Measurements from ENCODE around the gene AIFM2. TPM values are rescaled to one million over a fixed set of nuclear protein-coding genes. Genes with fewer than 3 reads are reported as not detected.
"Not testable (repeated sequence)": the region's sequence is repeated elsewhere in the genome, so short reads cannot be mapped to it uniquely, and the experiment has no call there.

Gene AIFM2
- total RNA-seq, 1 donor from 2014 or later: 3.1 TPM

DNA sequence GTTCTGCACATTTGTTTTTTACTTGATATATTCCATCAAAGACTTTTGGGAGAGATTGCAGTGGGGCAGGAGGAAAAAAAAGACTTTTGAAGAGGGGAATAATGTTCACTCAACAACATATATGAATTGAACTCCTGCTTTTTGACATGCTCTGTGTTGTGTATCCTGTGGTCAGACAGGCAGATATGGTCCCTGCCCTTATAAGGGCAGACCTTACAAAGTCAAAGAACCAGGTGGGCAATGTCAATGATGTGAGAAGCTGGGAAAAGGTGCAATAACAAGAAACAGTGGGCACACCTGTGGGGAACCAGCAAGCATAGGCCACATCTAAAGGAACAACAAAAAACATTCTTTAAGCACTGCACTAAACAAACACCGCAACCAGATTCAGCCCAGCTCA lies 8.2 kb downstream of the AIFM2 start:
- intact Hi-C loops (cut with micrococcal nuclease): no loop called here

GRCh38 chr10:70123817-70124216 lies 8.8 kb downstream of the AIFM2 start:
- intact Hi-C loops (cut with micrococcal nuclease): no loop called here

DNA sequence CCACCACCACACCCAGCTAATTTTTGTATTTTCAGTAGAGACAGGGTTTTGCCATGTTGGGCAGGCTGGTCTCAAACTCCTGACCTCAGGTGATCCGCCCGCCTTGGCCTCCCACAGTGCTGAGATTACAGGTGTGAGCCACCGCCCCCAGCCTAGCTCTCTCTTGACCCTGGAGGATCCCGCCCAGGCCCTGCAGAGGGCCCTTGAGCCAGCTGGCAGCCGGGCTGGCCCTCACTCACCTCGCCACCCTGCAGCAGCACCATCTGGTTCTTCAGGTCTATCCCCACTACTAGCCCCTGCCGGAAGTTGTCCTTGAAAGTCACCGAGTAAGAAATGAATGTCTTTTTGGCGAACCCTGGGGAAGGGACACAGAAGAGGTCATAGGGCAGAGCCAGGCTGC lies 9.5 kb downstream of the AIFM2 start:
- intact Hi-C loops (cut with micrococcal nuclease): not testable (repeated sequence)

DNA sequence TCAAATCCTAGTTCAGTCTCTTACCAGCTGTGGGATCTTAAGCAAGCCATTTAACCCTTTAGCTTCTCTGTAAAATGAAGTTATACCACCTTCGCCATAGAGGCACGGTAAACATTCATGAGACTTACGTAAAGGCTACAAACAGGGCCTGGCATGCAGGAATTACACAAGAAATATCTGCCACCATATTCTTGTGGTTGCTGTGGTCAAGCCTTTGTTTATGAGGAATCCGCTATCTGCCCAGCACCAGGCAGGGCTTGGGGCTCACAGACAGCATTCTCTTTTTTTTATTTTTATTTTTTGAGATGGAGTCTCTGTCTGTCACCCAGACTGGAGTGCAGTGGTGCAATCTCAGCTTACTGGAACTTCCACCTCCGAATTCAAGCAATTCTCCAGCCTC lies 9.9 kb downstream of the AIFM2 start:
- intact Hi-C loops (cut with micrococcal nuclease): no loop called here

- intact Hi-C loops (cut with micrococcal nuclease): no loop called here
These were observed 11.2 kb downstream of the AIFM2 start for GRCh38 chr10:70121281-70121949.

DNA sequence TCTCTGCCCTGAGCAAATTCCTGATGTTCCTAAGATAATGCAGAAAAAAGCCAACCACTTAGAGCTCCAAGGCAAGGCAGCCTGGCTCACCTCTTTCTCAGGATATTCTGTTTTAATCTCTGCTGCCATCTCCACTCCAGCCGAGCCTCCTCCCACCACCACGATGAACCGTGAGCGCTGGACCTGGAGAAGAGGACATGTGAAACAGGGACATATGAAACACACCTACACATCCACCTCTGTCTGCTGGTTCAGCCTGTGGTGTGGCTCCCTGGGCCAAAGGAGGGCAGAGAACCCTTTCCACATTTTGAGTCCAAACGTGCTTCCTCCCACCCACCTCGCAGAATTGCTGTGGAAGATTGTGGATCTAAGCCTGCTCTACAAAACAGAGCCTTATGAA lies 12.2 kb downstream of the AIFM2 start:
- intact Hi-C loops (cut with micrococcal nuclease): no loop called here

DNA sequence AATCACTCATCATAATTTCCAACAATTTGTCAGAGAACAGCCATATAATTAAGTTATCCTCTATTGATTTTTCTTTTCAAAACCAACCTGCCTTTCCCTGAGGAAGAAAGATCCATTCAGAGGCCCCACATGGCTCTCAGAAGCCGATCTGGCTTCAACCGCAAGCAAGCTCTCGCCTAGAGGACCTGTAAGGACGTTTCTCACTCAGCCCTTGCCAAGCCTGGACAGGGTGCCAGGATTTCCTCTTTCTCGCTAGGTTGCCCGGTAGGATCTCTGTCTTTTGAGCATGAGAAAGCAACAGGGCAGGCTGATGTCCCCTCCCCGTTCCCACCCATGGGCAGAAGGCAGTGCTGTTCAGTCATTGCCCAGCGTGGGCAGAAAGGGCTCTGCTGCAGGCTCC lies 13.0 kb downstream of the AIFM2 start:
- intact Hi-C loops (cut with micrococcal nuclease): no loop called here

DNA sequence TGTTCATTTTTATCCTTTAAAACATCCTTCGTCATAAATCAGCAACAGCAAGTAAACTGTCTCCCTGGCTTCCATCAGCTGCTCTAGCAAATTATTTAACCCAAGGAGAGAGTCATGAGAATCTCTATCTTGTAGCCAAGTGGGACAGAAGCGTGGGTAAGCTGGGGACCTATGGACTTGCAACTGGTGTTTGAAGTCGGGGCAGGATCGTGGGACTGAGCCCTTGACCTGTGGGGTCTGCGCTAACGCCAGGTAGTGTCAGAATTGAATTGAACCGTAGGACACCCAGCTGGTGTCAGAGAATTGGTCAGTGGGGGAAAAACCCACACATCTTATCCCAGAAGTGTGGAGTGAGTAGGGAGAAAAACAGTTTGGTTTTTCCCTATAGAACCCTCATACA lies 13.4 kb downstream of the AIFM2 start:
- intact Hi-C loops (cut with micrococcal nuclease): no loop called here

DNA sequence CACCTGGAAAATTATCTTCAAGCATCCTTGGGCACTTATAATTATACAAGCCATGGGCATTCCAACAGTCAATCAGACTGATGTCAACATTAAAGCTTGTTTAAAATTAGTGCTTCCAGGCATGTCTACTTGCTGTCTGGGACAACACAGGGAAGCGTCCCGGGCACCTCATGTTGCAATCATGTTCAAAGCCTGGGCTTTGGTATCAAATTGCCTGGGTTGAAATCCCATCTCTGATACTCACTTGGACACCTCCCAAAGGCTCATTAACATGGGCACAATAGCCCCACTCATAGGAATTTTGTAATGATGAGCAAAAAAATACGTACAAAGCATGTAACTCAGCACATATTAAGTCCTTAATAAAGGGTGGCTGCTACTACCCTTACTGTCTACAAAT lies 14.4 kb downstream of the AIFM2 start:
- intact Hi-C loops (cut with micrococcal nuclease): no loop called here

GRCh38 chr10:70117646-70118045 lies 15.0 kb downstream of the AIFM2 start:
- intact Hi-C loops (cut with micrococcal nuclease): loop anchor here (2.0 kb wide), 1 partner anchor 29 kb away; the partner anchor contains the start of gene TYSND1

DNA sequence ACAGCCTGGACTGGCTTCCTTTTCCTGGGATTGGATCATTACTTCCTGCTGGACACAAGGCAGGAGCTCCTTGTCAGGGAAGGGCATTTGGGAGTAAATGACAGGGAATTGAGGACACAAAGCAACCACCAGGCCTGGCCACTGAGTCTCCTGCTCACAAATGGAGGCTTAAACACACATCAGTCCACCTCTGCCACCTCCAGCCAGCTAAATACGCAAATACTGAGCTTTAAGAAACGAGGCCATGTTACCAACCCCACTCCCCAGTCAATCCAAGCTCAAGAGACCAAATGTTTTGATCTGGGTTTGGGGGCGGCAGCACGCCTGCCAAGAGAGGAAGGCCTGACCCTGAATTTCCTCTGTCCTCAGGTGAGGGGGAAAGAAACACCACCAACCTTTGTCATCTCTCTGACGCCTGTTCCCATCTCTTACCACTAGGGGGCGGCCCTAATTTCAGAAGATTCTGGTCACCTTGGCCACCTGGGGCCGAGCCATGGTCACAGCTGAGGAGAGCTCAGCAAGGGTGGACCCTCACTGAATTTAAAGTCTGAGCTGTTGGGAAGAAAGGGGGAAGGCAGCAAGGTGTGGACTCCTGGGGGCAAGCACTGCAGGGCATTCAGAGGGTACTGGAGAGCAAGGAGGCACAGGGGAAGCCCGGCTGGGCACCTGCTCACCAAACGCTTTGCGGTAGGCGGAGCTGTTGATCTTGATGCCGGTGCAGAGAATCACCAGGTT lies 16.5 kb downstream of the AIFM2 start:
- intact Hi-C loops (cut with micrococcal nuclease): loop anchor here (2.0 kb wide), 1 partner anchor 31 kb away; the partner anchor contains the start of gene TYSND1

DNA sequence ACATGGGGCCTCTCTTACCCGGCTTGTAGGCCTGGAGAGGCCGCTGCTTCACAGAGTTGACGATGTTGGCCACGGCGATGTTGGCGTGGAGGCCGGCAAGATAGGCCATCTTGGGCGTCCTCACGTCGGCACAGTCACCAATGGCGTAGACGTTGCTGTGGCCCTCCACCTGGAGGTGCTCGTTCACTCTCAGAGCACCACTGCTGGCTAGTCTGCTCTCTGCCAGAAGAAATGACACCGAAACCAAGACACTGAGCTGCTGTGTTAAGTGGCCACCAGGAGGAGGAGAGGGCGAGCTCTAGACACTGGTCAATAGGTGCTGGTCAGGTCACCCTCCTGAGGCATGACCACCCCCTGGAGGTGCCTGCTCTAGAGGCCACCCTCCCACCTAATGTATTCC lies 17.7 kb downstream of the AIFM2 start:
- intact Hi-C loops (cut with micrococcal nuclease): no loop called here

DNA sequence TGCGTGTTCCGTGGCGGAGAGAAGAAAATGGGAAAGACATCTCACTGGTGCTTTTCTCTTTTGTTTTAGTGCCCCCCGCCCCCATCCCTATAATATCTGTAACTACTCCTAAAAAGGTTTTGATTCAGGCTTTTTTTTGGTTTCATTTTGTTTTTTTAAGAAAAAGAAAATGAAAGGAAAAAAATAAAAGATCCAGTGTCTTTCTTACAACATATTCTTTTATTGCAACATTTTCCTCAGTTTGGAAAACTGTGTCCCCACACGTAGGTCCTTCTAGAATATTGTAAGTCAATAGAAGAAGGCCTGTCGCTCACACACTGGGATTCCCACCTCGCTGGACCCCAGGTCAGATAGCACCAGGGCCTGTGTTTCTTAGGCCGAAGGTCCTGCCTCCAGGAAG lies 20.6 kb downstream of the AIFM2 start:
- intact Hi-C loops (cut with micrococcal nuclease): no loop called here

- intact Hi-C loops (cut with micrococcal nuclease): no loop called here
These were observed 21.1 kb downstream of the AIFM2 start for GRCh38 chr10:70111496-70111895.

DNA sequence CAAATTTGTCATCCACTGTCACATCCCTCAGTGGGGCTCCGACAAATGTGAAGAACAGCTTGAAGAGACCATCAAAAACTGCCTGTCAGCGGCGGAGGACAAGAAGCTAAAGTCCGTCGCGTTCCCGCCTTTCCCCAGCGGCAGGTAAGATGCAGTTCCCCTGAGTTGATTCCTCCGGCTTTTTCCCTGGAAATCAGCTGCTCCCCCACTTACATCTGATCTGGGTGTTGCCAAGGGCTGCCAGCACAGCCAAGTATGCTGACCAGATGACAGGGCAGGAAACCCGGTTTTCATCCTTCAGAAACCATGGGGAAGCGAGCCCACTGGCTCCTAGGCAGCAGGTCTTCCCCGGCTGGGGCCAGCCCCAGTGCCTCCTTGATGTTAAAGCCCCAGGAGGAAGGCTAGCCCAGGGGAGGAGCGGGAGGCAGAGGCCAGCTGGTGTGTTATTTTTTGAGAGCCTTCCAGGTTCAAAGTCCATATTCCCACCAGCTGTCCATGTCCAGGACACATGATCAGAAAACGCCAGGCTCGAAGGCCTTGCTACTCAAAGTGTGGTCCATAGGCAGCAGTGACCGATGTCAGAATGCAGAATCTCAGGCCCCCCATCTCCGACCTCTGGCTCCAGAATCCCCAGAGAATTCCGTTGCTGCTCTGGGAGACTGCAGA lies 23.4 kb downstream of the AIFM2 start:
- intact Hi-C loops (cut with micrococcal nuclease): no loop called here

- intact Hi-C loops (cut with micrococcal nuclease): no loop called here
These were observed 25.4 kb downstream of the AIFM2 start for GRCh38 chr10:70106958-70107791.

DNA sequence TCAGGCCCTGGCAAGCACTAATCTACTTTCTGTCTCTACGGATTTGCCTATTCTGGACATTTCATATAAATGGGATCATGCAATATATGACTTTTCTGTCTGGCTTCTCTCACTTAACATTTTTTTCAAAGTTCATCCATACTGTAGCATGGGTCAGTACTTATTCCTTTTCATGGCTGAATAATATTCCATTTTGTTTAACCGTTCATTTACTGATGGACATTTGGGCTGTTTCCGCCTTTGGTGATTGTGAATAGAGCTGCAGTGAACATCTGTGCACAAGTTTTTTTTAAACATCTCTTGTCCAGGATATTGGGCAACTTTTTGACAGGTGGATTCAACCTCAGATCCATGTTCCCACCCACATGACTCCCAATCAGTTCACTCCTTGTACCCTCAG lies 31.0 kb downstream of the AIFM2 start:
- intact Hi-C loops (cut with micrococcal nuclease): no loop called here

DNA sequence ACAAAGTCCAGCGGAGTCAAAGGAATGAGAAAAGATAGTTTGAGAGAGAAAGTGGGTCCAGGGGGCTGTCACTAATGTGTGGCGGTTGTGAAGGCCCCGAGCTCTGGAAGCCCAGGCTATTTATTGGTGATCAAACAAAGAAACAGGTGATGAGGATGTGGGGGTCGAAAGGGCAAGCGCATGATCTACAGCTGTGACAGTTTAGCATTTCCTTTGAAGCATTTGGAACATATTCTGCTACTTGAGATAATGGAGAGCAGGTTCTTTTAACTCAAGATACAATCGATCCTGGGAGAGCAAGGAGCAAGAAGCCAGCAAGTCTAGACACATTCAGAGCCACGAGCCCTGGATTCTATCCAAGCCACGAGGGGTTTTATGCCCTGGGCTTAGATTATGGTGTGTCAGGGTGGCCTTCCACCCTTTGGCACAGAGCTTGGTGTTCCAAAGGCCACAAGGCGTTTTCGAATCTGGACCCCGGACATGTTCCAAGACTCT lies 31.5 kb downstream of the AIFM2 start:
- intact Hi-C loops (cut with micrococcal nuclease): not testable (repeated sequence)

DNA sequence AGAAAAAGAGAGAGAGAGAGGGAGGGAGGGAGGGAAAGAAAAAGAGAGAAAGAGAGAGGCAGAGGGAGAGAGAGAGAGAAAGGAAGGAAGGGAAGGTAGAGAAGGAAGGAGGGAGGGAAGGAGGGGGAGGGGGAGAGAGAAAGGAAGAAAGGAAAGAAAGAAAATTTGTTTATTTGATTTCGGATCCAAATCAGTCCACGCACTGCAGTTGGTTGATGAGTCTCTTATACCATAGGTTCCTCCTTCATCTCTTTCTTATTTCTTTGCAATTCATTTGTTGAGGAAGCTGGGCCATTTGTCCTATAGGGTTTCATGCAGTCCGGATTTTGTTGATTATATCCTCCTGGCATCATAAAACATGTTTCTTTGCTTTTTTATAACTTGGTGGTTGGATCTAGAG lies 34.4 kb downstream of the AIFM2 start:
- intact Hi-C loops (cut with micrococcal nuclease): no loop called here

DNA sequence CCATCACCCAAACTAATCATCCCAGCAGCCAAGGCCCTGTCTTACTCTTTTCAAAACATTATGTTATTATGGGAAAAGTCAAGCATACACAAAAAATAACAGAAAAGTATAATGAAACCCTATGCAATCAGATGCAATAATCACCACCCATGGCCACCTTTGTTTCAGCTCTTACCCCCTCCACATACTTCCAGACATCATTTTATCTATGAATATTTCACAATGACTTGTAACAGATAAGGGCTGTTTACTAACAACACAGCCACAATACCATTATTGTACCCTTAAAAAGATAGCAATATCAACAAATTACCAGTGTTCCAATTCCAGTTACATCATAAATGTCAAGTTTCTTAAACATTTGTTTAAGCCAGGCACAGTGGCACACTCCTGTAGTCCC lies 35.2 kb downstream of the AIFM2 start:
- intact Hi-C loops (cut with micrococcal nuclease): no loop called here

GRCh38 chr10:70096705-70097420 lies 35.8 kb downstream of the AIFM2 start:
- intact Hi-C loops (cut with micrococcal nuclease): no loop called here

Data from T-helper 2 cell treated with Interferon-gamma antibody and Interleukin-4, amounts not matched to agents 100 ng/mL and 5 ng/mL, for 36 hours (primary cell).